Heart left ventricle (tissue), 13 donors: Measurements from ENCODE around the gene KMT5B.

Source experiments
- POLR2A ChIP-seq, 2 donors: fragments of 450-650 bp; IDR thresholded peaks; one replicate each; pipeline ENCODE4 v1.6.1; 2017; ENCODE audit warnings: antibody characterized with exemption in 2 of 2, mild to moderate bottlenecking in 2 of 2, moderate library complexity in 2 of 2
- TF ChIP-seq, protein P1 (sequence below), 12 donors: fragments of 200-600 bp; sonication (generic) in 4 of 12; IDR thresholded peaks; one replicate each; pipeline versions ENCODE4 v1.5.0 to v1.8.0; 2018 to 2022; ENCODE audit warnings: antibody characterized with exemption in 12 of 12, mild to moderate bottlenecking in 5 of 12
- donor health status: ischemic (EF 13 %, LVEDD 7.1; RV severe dilation, severe dysfunction).
- donor health status: DM: no; HTN: yes; CAD: no.
- donor health status: DM: no; HTN: no; CAD: no.
- donor health status: ischemic (EF 25% LVEDD 6.9; RV normal size, moderate dysfunction).
- donor health status: ischemic (EF 25% LVEDD 5.7; RV mildly dilated, moderate dysfunction).
- donor health status: ischemic (EF 35%, LVEDD 5.7; RV mildly dilated, moderate dysfunction).
- donor health status: nonischemic (EF 11% LVEDD 7.7; RV severe dilation, severe dysfunction).
- donor health status: DM: yes; HTN: yes; CAD: no.
- donor health status: PGD.
- donor health status: ischemic (EF 29% LVEDD 5.4; RV normal size, mild dysfunction).
- donor health status: nonischemic (EF 23%, LVEDD 6.1; RV moderate dilation, normal function).

GRCh38 chr11:68138237-68138636, 74.9 kb downstream of the KMT5B start:
- TF ChIP-seq, protein P1, sequence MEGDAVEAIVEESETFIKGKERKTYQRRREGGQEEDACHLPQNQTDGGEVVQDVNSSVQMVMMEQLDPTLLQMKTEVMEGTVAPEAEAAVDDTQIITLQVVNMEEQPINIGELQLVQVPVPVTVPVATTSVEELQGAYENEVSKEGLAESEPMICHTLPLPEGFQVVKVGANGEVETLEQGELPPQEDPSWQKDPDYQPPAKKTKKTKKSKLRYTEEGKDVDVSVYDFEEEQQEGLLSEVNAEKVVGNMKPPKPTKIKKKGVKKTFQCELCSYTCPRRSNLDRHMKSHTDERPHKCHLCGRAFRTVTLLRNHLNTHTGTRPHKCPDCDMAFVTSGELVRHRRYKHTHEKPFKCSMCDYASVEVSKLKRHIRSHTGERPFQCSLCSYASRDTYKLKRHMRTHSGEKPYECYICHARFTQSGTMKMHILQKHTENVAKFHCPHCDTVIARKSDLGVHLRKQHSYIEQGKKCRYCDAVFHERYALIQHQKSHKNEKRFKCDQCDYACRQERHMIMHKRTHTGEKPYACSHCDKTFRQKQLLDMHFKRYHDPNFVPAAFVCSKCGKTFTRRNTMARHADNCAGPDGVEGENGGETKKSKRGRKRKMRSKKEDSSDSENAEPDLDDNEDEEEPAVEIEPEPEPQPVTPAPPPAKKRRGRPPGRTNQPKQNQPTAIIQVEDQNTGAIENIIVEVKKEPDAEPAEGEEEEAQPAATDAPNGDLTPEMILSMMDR (IDR thresholded peaks at IDR 0.05), result no peak
- TF ChIP-seq POLR2A (IDR thresholded peaks at IDR 0.05), result no peak
